SK-N-MC (cell line): ENCODE data around the gene B3GNT7.

Source experiments
- EZH2 ChIP-seq: fragments of 200-600 bp; sonication (generic); IDR thresholded peaks from one replicate; pipeline ENCODE4 v1.6.1; 2017; ENCODE audit warnings: antibody characterized with exemption
- POLR2AphosphoS5 ChIP-seq: IDR thresholded peaks from 2 replicates; pipeline ENCODE4 v1.6.1; 2012; ENCODE audit warnings: mild to moderate bottlenecking, low read depth, low read length, borderline replicate concordance

DNA sequence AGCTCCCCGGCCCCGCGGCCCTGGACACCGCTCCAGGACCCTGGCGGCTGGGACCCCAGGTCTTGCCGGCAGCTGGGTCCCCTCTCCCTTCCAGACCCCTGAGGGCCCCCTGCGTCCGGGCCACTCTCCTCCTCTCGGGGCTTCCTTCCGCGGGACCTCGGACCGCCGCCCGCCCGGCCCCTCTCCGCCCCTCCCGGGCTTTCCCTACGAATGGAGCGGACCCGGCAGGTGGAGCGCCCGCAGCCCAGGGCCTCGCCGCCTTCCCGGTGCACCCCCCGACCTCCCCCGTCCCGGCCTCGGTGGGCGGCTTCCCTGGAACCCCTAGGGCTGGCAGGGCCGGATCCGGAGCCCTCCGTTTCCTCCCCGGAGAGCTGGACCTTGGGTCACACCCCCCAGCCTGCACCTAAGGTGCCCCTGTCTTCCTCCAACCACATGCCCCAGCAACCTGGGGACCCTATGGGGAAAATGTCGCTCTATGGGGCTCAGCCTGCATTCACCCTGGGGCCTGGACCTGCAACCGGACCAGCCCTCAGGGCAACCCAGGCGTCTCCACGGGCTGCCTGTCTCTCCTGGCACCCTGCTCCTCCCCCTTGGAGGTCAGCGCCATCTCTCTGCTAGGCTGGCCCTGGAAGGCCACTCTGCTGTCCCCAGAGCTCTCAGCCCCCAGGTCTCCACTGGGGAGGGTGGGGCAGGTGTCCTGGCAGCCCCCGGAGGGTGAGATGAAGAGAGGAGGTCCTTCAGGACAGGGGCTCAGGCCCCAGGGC is 730 bp downstream of the B3GNT7 start:
- no peak for TF ChIP-seq EZH2
- no peak for TF ChIP-seq POLR2AphosphoS5
